HG02763 (cell line): ENCODE measurements around the gene ANKRD33B.
A peak's percentile ranks its signal among the peaks of the same experiment; 100 is the strongest.
"Not testable (repeated sequence)": the region's sequence is repeated elsewhere in the genome, so short reads cannot be mapped to it uniquely, and the experiment has no call there.

Experiments
- ATAC-seq: cut with Tn5 transposase; IDR thresholded peaks from one replicate; pipeline ENCODE4 v1.9.1; 2021; ENCODE audit warnings: mild to moderate bottlenecking, moderate library complexity; ENCODE audit not compliant: unreplicated experiment

The ANKRD33B gene

DNA sequence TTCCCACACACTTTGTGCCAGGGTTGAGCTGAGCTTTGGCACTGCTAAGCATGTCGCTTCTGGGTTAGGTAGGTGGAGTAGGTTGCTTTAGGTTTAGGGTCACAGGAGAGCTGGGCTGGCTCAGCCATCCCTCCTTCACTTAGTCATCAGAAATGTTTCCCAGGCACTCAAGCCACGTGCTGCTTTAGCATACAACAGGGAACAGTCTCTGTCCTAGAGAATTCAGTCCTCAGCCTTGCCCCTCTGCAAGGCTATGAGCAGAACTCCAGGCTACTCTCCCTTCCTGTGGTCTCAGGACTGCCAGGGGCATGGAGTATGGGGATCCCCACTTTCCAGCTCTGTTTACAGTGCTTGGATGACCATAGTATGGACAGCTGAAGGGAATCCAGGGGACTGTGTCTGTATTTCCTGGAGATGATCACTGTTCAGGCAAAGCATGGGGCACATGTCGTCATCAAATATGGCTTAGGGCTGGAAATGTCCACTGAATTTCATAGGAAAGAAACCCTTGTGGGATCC is 7.5 kb upstream of the ANKRD33B start:
- ATAC-seq = no peak

DNA sequence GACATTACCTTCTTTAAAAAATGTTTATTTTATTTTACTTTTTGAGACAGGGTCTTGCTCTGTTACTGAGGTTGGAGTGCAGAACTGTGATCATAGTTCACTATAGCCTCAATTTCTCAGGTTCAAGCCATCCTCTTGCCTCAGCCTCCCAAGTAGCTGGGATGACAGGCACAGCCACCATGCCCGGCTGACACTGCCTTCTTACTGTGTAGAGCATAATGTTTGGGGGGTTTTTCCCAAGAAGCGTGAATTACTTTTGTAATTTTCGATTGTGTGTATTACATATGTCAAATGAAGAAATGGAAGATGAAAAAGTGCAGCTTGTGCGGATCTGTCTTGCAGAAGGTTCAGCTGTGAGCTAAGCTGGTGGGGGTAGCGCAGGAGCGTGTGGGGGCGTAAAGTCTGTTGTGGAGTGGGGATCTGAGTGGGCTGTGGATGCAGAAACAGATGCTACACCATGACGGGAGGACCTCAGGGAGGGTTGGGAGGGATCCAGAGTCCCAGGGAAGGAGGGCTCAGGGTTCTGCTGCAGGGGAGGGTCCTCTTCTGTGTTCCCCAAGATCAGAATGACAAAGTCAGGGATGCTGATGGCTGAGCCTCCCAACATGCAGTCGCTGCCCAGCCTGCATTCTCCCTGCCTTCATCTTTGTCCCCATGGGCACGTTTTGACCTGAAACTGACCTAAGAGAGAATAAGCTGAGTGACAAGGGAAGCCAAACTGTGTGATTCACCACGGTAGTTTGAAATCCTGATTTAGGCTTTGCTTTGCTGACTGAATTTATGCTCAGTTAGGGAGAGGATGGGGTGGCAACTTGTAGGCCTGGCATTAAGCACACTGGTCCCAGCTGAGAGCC is 6.8 kb upstream of the ANKRD33B start:
- ATAC-seq = no peak

DNA sequence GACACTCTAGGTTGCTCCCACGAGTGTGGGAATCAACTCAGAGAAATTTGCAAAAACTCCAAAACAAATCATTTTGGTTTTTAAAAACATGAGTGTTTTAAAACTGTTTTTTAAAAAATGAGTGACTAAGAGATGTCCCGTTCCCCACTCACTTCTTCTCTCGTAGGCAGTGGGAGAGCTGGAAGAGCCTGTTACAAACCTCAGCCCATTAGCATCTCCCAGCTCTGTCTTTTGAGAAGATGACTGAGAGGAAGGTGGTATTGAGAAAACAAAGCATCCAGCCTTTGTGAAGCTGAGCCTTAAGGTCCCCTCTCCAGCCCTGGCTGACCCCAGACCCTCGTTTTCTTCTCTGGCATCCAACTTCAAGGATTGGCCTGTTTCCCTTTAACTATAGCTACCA is 4.7 kb upstream of the ANKRD33B start:
- no peak for ATAC-seq

DNA sequence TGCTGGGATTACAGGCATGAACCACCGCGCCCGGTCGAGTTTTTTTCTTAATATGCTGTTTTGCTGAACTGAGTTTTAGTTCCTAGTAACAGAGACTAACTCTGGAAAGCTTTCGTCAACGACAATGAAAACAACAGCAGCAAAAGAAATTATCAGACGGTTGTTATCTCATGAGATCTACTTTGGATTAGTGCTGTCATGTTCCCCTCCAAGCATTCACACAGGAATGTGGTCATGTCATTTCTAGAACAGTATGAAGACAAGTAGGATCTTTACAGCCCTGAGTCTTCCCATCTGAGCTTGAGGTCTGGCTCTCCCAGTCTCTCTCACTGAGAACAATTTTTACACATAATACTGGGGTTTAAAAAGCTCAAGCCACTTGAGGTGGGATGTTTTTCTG is 4.0 kb upstream of the ANKRD33B start:
- ATAC-seq = no peak

DNA sequence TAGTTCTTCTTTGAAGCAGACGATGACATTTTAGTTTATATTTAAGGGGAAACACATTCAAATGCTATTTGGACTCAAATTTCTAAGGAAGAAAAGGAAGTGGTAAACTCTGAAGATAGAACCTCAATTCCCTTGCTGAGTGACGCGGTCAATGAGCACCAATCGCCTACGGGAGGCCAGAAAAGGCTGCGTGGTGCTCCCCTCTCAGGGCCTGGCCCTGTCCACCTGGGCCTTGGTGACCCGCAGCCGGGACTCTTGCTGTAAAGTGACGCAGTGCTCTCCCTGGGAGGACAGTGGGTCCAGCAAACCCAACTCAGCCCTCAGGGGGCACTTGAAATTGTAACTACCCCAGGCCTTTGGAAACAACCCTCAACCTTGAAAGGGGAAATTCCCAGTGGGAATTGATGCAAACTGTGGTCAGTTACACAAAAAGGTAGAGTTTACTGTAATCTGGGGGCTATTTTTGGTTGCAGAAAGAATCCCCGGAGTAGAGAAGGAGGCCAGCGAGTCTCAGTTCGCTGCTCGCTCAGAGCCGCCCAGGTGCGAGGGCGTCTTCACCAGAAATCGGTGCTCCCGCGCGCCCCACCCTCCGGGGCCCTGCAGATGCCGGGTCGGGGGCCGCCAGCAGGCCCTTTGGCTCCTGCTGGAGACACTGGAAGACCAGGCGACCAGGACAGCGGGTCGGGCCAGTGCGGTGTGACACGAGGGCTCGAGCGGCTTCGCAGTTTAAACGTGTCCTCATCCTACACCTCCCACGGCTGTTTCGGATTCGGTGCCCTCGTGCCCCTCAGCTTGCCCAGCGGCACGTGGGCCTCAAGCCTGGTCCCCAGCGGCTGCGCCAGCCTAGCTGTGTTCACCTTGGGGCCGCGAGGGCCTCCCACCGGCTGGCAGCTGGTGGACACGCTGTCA is 1.4 kb upstream of the ANKRD33B start:
- peak; percentile 19 for ATAC-seq

DNA sequence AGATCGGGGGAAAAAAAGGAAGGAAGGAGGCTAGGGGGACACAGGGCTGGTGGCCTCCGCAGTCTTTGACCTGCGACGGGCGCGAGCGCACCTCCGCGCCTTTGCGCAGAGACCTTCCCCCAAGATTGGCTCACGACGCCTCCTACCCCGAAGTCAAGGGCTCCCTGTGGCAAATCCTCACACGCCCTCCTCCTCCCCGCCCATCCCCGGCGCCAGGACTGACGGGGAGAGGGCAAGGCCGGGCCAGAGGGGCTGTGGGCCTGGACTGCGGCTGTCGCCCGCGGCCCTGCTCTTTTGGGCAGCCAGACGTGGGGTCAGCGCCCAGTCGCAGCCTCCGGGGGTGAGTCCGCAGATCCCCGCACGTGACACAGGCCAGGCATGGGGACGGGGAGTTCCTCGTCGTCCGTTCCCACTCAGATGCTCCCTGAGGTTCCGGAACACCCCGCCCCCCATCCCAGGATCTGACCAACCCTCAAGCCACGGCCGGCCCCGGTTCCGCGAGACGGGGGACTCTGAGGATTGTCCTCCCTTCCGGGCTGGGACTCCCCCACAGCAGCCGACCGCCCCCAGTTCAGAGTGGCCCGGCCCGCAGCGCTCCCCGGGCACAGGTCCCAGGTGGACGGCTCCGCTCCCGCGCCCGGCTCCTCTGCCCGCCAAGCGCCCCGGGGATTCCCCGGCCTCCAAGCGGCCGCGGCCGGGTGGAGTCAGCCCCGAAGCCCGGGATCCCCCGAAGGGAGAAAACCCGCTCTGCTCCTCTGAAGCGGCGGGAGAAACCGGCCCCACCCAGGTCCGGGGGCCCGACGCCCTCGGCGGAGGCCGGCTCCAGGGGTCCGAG is 543 bp upstream of the ANKRD33B start:
- peak; percentile 31 for ATAC-seq

DNA sequence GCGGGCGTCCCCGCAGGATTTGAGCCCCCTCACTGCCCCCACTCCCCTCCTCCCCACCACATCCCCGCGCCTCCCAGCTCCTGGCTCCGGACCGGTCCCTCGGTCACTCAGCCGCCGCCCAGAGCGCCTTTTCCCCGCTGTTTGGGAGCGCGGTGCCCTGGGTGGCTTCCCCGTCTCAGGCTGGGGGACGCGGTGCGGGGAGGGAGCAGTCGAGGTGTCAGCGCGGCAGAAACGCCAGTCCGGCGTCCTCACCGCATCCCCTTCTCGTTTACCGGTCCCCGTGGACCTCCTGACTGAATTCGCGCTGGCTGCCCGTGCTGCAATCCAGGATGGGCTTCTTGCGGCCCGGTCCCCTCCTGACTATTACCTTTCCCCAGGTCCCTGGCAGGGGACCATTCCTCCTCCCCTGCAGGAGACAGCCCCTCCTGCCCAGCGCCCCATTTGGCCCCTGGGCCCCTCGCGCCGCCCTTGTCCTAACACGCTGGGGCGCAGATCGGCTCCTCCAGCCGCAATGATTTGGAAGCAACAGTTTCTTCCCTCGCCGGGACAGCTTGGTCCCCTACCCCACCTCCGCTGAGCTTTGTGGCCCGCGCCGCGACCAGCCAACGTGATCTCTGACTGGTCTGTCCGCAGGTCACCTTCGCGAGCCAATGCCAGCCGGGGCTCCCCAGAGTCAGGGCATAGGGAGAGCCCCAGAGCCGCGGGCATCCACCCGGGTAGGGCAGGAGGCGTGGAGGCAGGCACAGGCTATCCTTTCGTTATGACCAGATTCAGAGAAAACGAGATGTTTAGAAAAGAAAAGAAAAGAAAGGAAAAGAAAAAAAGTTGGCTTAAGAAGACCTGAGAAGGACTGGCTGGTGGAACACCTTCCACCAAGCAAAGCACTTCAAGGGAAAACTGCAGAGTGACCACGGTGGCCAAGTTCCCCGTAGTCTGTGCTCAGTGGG is 1.2 kb downstream of the ANKRD33B start:
- no peak for ATAC-seq

DNA sequence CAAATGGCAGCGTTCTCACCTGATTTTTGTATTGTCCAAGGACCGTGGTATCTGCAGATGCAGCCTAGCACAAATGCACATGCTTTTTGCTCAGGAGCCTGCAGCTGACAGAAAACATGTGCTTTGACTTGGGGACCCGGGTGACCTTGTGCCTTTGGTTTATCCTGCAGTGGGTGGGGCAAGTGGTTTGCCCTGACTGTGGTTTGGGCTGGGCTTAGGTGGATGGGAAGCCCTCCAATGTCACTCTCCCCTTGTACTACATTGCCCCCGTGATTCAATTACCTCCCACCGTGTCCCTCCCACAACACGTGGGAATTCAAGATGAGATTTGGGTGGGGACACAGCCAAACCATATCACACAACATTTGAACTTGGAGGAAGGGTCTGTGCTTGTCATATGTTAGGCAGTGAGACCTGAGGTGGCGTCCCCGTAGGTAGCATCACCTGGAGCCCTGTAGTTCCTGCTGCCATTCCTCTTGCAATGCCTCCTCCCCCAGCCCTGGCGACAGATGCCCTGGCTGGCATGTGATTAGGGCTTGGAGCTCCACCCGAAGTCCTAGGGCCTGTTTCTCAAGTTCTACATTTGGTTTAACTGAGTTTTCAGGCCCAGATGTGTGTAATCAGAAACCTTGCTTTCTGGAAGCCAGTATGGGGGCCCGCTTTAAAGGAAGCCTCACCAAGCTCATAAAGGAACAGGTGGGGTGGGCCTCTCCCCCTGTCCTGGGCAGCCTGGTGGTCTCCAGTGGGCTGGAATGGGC is 2.1 kb downstream of the ANKRD33B start:
- no peak for ATAC-seq

DNA sequence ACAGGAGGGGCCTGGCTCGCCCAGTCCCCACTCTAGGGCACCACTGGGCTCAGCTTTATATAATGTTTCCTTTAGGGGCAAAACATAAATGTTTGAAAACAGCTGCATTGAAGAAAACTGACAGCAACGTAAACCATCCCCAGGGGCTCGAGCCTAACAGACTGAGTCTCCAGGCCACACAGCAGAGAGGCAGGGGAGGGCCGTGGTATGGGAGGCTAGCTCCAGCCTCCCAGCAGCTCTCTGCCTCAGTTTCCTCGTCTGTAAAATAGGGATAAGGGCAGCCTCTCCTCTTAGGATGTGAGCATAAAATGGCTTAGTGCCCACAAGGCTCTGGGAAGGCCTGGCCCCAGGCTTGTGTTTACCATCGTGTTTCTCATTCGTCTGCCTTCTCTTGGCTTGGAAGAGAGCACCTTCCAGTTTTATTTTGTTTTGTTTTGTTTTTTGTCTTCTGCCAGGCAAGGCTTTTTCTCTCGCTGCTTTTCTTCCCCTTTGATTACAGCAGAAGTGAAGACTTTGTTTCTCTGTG is 2.7 kb downstream of the ANKRD33B start:
- ATAC-seq = no peak

DNA sequence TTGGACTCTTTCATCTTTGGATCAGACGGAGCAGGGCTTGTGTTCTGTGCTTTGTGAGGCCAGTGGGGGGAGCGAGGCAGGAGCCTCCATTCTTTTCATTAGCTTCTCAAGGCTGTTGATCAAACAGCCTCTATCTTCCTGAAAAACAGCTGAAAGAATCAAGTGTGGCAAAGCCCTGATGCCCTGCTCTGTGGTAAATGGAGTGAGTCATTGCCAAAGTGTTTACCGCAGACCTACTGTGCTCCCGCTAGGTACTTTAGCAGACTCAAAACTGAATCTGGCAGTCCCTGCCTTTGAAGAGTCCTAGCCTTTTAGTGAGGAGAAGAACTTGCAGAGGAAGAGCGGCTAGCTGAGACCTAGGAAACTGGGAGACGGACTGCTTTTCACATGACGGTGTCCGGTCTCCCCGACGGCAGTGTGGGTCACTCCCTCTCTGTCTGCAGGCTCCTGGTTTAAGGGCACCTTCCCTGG is 3.3 kb downstream of the ANKRD33B start:
- no peak for ATAC-seq

DNA sequence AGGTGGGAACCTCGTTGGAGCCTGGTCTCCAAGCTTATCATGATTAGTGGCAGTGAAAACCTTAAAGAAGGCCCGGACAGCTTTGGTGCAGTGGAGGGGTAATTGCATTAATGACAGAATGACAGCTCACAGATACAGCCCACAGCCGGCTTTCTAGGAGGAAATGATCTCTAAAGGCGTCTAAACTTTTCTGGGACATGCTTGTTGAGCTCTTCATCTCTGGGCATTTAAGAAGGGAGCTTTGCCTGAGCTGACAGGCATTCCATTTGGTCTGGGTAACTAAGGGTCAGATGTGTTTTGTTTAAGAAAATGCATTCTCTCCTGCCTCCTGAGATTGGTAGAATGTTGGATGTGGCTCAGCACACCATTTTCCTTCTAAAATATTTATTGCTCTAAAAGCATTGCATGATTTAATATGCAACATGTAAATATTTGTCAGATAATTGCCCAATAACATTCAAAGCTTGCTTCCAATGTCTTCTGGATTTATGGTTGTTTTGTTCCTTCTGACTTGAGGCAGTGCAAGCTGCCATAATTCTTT is 4.0 kb downstream of the ANKRD33B start:
- ATAC-seq = no peak

DNA sequence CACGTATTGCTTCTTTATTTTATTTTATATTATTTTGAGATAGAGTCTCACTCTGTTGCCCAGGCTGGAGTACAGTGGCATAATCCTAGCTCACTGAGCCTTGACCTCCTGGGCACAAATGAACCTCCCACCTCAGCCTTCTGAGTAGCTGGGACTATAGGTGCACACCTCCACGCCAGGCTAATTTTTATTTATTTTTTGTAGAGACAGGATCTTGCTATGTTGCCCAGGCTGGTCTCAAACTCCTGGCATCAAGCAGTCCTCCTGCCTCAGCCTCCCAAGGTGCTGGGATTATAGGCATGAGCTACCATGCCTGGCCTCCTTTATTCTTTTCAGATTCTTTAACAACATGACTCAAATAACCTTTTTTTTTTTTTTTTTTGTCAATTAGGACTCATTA is 6.7 kb downstream of the ANKRD33B start:
- not testable (repeated sequence) for ATAC-seq

DNA sequence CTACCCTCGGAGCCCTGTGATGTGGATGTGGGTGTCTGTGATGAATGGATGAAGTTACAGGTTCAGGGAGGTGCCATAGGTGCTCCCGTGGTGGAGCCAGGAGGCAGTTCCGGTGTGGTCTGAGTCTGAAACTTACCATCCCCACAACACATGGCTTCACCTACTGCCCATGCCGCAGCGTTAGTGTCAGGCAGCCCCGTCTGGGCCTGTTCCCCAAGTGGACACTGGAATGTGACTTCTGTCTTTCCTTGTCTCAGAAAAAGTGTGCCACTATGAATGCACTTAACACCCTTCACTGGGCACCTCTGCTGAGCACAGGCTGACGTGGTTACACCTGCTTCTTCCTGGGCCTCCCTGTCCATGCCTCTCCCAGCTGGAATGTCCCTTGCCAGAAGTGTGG is 8.6 kb downstream of the ANKRD33B start:
- no peak for ATAC-seq

DNA sequence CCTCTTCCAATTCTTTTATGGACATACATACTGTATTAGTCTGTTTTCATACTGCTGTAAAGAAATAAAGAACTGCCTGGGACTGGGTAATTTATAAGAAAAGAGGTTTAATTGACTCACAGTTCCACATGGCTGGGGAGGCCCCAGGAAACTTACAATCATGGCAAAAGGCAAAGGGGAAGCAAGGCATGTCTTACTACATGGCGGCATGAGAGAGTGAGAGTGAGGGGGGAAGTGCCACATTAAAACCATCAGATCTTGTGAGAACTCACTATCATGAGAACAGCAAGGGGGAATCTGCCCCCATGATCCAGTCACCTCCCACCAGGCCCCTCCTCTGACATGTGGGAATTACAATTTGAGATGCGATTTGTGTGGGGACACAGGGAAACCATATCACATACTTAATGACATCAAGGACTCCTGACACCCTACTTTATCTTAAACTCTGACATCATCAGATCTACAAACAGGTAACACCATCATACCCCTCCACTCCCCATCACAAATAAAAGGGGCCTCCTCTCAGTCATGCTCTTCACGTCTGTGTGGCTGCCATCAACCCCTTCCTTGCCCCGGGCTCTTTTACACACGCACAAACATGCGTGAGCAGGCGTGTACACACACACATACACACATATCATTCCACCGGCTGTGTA is 9.7 kb downstream of the ANKRD33B start:
- no peak for ATAC-seq

DNA sequence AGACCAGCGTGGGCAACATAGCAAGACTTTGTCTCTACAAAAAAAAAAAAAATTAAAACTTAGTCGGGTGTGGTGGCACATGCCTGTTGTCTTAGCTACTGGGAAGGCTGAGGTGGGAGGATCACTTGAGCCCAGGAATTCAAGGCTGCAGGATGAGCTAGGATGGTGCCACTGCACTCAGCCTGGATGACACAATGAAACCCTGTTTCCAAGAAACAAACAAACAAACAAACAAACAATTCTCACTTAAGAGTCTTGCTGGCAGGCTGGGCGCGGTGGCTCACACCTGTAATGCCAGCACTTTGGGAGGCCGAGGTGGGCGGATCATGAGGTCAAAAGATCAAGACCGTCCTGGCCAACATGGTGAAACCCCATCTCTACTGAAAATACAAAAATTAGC is 11.0 kb downstream of the ANKRD33B start:
- not testable (repeated sequence) for ATAC-seq

DNA sequence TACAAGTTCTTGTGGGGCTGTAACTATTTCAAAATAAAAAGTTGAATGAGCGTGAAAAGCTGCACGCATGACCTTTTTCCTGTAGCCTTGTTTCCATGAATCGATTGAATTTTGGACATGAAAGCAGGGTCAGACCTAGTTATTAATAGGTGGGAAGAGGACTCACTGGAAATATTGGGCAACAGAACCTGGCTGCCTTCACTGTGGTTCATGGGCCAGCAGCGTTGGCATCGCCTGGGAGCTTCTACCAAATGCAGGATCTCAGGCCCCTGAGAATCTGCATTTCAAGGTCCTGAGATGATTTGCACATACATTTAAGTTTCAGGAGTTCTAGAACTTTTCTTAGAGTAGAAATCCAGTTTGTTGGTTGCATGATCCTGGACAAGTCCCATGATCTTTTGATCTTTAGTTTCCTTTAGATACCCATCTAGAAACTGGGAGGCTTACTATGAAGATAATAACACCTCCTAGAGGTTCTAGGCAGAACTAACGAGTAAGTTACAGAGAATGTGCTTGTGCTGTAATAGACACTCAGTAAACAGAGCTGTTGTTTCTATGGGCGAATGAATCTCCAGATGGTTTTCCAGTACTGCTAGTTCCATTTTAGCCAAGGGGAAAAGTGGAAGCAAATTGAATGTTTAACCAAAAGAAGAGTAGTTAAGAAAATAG is 12.4 kb downstream of the ANKRD33B start:
- ATAC-seq = no peak

DNA sequence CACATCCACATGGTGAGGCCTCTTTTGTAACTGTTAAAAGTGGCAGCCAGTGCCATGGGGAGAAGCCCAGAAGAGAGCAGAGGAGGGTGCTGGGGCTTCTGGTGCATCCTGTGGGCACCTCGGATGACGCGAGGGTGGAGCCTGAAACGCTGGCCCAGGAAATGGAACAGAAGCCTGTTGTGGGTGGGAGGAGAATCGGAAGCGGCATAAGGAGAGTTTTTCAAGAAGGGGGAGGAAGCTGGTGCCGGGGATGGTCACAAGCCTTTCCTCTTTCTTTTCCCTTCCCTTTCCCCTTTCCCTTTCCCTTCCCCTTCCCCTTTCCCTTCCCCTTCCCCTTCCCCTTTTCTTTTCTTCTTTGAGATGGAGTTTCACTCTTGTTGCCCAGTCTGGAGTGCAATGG is 12.9 kb downstream of the ANKRD33B start:
- ATAC-seq = no peak
